Omental fat pad (tissue), 4 donors: ENCODE measurements around the gene FGD6. TPM values are rescaled to one million over a fixed set of nuclear protein-coding genes. Genes with fewer than 3 reads are reported as not detected.
A peak's percentile ranks its signal among the peaks of the same experiment; 100 is the strongest.

ENCODE experiments used
- ATAC-seq: fragments of 150-250 bp; one replicate; pipeline ENCODE4 v1.9.1; 2016; ENCODE audit warnings: mild to moderate bottlenecking, moderate library complexity; ENCODE audit not compliant: low FRiP score
- DNase-seq: peaks from one replicate; pipeline ENCODE4 v3.0.0-alpha.2; 2019; ENCODE audit warnings: low spot score
- CTCF ChIP-seq, 3 donors: fragments of 450-650 bp; IDR thresholded peaks; one replicate each; pipeline ENCODE4 v1.5.1; 2016 to 2017; ENCODE audit warnings: antibody characterized with exemption in 3 of 3, mild to moderate bottlenecking in 3 of 3, moderate library complexity in 2 of 3
- total RNA-seq, 4 donors: library from RNA; depleted of rRNA; stranded (reverse); fragments of >200 nt; gene quantifications; one replicate each; pipeline ENCODE4 v1.1.0, GENCODE V29; 2016

FGD6 gene
- total RNA-seq, 4 donors from 2014 or later: 6.6 to 9.6 (median 7.4) TPM

DNA sequence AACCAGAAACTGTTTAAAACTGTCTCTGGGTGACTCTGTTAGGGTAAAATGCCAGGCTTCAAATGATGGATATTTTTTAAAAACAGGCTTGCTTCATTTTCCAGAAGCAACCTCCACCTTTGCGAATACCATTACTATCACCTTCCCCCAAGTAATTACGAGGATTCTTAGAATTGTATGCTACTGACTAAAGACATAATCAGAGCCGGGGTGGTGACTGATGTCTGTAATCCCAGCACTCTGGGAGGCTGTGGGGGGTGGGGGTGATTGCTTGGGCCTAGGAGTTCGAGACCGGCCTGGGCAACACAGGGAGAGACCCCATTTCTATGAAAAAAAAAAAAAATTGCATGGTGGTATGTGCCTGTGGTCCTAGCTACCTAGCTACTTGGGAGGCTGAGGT, 38.3 kb downstream of the FGD6 start:
- ATAC-seq (no peak), DNase-seq (no peak)
- no peak for TF ChIP-seq CTCF (IDR thresholded peaks at IDR 0.05)

DNA sequence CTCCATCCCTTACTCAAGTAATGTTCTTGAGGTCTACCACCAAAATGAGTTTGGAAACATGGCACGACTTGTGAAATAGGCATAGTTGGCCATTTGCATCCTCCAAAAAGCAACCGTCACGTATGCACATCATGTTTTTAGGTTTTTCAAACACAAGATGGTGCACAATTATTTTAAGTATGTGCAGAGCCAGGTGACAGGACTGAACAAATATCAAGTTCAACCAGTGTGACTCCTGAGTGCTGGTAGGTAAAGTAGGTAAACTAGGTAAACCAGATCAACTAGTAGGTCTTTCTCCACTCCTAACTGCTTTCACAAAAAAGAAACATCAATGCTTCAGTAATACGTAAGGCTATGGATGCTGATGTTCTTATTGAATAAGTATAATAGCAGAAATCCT, 39.1 kb downstream of the FGD6 start:
- DNase-seq (no peak), ATAC-seq (no peak)
- TF ChIP-seq CTCF (IDR thresholded peaks at IDR 0.05): no peak

- DNase-seq: no peak
- no peak for TF ChIP-seq CTCF (IDR thresholded peaks at IDR 0.05)
Measured at GRCh38 chr12:95177201-95177768, 40.0 kb downstream of the FGD6 start.

GRCh38 chr12:95173392-95174251, 43.6 kb downstream of the FGD6 start:
- DNase-seq: peak; percentile 52
- TF ChIP-seq CTCF (IDR thresholded peaks at IDR 0.05): no peak
- peak; percentile 90 for ATAC-seq

More at GRCh38 chr12:95177201-95177768, 40.0 kb downstream of the FGD6 start:
- ATAC-seq: no peak

DNA sequence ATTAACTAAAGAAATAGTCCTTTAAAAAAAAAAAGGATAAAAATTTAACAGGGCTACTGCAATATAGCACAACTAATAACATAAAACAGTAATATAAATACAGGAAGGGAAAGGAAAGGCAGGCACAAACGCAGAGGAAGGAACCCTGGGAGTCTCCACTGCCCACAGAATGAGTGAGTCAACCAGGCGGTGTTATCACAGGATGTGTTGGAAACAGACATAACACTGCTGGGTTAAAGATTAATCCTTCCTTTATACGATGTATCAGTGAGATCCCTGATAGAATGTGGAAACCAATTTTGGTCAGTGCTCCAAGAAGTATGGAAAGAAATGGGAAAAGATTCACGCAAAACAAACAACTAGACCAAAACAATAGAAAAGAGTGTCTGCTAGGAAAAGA, 47.9 kb downstream of the FGD6 start:
- TF ChIP-seq CTCF (IDR thresholded peaks at IDR 0.05): no peak
- no peak for DNase-seq
- peak; percentile 59 for ATAC-seq

- DNase-seq (no peak), ATAC-seq (no peak)
- no peak for TF ChIP-seq CTCF (IDR thresholded peaks at IDR 0.05)
Measured at GRCh38 chr12:95168746-95169145, 48.5 kb downstream of the FGD6 start.

GRCh38 chr12:95164656-95165055, 52.6 kb downstream of the FGD6 start:
- DNase-seq: no peak
- TF ChIP-seq CTCF (IDR thresholded peaks at IDR 0.05): no peak
- ATAC-seq: no peak
